Progenitor cell of endocrine pancreas (in vitro differentiated cells): ENCODE measurements around the gene LRRC38. TPM values are rescaled to one million over a fixed set of nuclear protein-coding genes. Genes with fewer than 3 reads are reported as not detected.

Experiments
- DNase-seq: peaks from one replicate; pipeline ENCODE4 v3.0.0; 2021; ENCODE audit warnings: low spot score; ENCODE audit not compliant: unreplicated experiment
- H3K27ac Mint-ChIP-seq: 2 replicates; pipeline ENCODE4 v1.8.0; 2021; ENCODE audit warnings: mild to moderate bottlenecking, moderate library complexity, mixed read lengths
- H3K27me3 Mint-ChIP-seq: 2 replicates; pipeline ENCODE4 v1.8.0; 2021; ENCODE audit warnings: mixed read lengths
- H3K36me3 Mint-ChIP-seq: 2 replicates; pipeline ENCODE4 v1.8.0; 2022; ENCODE audit warnings: mixed read lengths; ENCODE audit not compliant: insufficient read depth
- H3K4me1 Mint-ChIP-seq: 2 replicates; pipeline ENCODE4 v1.8.0; 2021; ENCODE audit warnings: low read depth, mixed read lengths
- H3K4me3 Mint-ChIP-seq: 2 replicates; pipeline ENCODE4 v1.8.0; 2021; ENCODE audit warnings: low read depth, mild to moderate bottlenecking, moderate library complexity, mixed read lengths
- H3K9me3 Mint-ChIP-seq: 2 replicates; pipeline ENCODE4 v1.8.0; 2021; ENCODE audit warnings: low read depth, mixed read lengths
- total RNA-seq: library from RNA; stranded (reverse); gene quantifications from 2 replicates; pipeline ENCODE4 v1.2.1, GENCODE V29; 2021
- TF ChIP-seq, protein P1 (sequence below): fragments of 200-600 bp; sonication (generic); IDR thresholded peaks from one replicate; pipeline ENCODE4 v1.5.0; 2021; ENCODE audit warnings: antibody characterized with exemption, mild to moderate bottlenecking; ENCODE audit not compliant: unreplicated experiment

LRRC38 gene
- total RNA-seq, 1 donor from 2014 or later, result not detected

GRCh38 chr1:13517193-13517812 lies 3.5 kb upstream of the LRRC38 start:
- H3K27me3 Mint-ChIP-seq, result peaks cover 75% of the 10 kb centered on the region
- no peak for DNase-seq
- H3K4me1 Mint-ChIP-seq, result peaks cover 4% of the 10 kb centered on the region
- peaks cover 4% of the 10 kb centered on the region for H3K9me3 Mint-ChIP-seq
- H3K36me3 Mint-ChIP-seq, result no peaks in the 10 kb centered on the region
- H3K4me3 Mint-ChIP-seq, result no peak overlapping the region
- H3K27ac Mint-ChIP-seq, result no peak overlapping the region
- TF ChIP-seq, protein P1, sequence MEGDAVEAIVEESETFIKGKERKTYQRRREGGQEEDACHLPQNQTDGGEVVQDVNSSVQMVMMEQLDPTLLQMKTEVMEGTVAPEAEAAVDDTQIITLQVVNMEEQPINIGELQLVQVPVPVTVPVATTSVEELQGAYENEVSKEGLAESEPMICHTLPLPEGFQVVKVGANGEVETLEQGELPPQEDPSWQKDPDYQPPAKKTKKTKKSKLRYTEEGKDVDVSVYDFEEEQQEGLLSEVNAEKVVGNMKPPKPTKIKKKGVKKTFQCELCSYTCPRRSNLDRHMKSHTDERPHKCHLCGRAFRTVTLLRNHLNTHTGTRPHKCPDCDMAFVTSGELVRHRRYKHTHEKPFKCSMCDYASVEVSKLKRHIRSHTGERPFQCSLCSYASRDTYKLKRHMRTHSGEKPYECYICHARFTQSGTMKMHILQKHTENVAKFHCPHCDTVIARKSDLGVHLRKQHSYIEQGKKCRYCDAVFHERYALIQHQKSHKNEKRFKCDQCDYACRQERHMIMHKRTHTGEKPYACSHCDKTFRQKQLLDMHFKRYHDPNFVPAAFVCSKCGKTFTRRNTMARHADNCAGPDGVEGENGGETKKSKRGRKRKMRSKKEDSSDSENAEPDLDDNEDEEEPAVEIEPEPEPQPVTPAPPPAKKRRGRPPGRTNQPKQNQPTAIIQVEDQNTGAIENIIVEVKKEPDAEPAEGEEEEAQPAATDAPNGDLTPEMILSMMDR, result peak; percentile 58

DNA sequence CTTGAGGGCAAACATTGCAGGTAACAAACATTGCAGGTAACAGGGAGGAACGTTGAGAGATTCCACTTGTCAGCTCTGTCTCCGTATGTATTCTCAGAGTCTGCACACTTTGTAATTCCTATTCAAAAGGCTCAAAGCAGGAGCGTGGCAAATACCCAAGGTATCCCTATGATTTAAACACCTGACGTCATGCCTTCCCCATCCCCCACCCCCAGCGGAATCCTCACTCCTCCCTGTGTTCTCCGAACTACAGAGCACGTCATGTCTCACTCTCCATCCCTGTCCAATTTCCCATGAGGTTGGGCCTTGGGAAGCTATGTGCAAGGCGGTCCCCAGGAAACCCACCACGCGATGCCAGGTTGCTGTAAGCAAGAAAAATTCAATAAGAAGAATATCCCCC lies 2.8 kb upstream of the LRRC38 start:
- Mint-ChIP-seq H3K4me1 (peaks cover 4% of the 10 kb centered on the region), H3K27ac (no peak overlapping the region), H3K9me3 (peaks cover 4% of the 10 kb centered on the region), H3K27me3 (peaks cover 82% of the 10 kb centered on the region), H3K4me3 (no peak overlapping the region), H3K36me3 (no peaks in the 10 kb centered on the region)
- TF ChIP-seq, protein P1, result no peak
- no peak for DNase-seq

GRCh38 chr1:13514821-13515220 lies 1.0 kb upstream of the LRRC38 start:
- no peak overlapping the region for H3K4me3 Mint-ChIP-seq
- peaks cover 4% of the 10 kb centered on the region for H3K9me3 Mint-ChIP-seq
- no peaks in the 10 kb centered on the region for H3K36me3 Mint-ChIP-seq
- peaks cover 91% of the 10 kb centered on the region for H3K27me3 Mint-ChIP-seq
- TF ChIP-seq, protein P1, result no peak
- peaks cover 4% of the 10 kb centered on the region for H3K4me1 Mint-ChIP-seq
- H3K27ac Mint-ChIP-seq, result no peak overlapping the region
- no peak for DNase-seq

- Mint-ChIP-seq H3K9me3 (no peaks in the 10 kb centered on the region), H3K27me3 (peaks cover 90% of the 10 kb centered on the region), H3K27ac (no peak overlapping the region), H3K4me1 (peaks cover 4% of the 10 kb centered on the region), H3K4me3 (peak overlapping the region; percentile 44), H3K36me3 (no peaks in the 10 kb centered on the region)
- DNase-seq, result no peak
- TF ChIP-seq, protein P1, result no peak
Measured at GRCh38 chr1:13513063-13513894, 524 bp downstream of the LRRC38 start.

GRCh38 chr1:13512472-13512871 lies 1.3 kb downstream of the LRRC38 start:
- peaks cover 4% of the 10 kb centered on the region for H3K4me1 Mint-ChIP-seq
- no peak overlapping the region for H3K4me3 Mint-ChIP-seq
- TF ChIP-seq, protein P1, result no peak
- no peak overlapping the region for H3K27ac Mint-ChIP-seq
- no peaks in the 10 kb centered on the region for H3K9me3 Mint-ChIP-seq
- peaks cover 82% of the 10 kb centered on the region for H3K27me3 Mint-ChIP-seq
- DNase-seq, result no peak
- H3K36me3 Mint-ChIP-seq, result no peaks in the 10 kb centered on the region
